Prostate gland (tissue), 2 donors: Measurements from ENCODE around the gene FOXP3. TPM values are rescaled to one million over a fixed set of nuclear protein-coding genes. Genes with fewer than 3 reads are reported as not detected.
A peak's percentile ranks its signal among the peaks of the same experiment; 100 is the strongest.
"Not testable (repeated sequence)": the region's sequence is repeated elsewhere in the genome, so short reads cannot be mapped to it uniquely, and the experiment has no call there.

Experiments used
- DNase-seq: peaks from one replicate; pipeline ENCODE4 v3.0.0-alpha.2; 2019; ENCODE audit warnings: low spot score
- H3K27ac ChIP-seq, 2 donors: fragments of 200-600 bp; sonication (generic); 2 replicates each; pipeline ENCODE4 v1.5.1; 2017 to 2019
- H3K27me3 ChIP-seq: fragments of 200-600 bp; sonication (generic); replicated peaks from 2 replicates; pipeline ENCODE4 v1.5.1; 2019; ENCODE audit not compliant: insufficient read depth
- H3K36me3 ChIP-seq, 2 donors: fragments of 200-600 bp; sonication (generic); 1 replicate in 1 of 2; 2 replicates in 1 of 2; pipeline versions ENCODE4 v1.5.1 to v1.8.1; 2017 to 2019
- H3K4me1 ChIP-seq: fragments of 200-600 bp; sonication (generic); replicated peaks from 2 replicates; pipeline ENCODE4 v1.5.1; 2019
- H3K4me3 ChIP-seq, 2 donors: fragments of 200-600 bp; sonication (generic); 2 replicates each; pipeline ENCODE4 v1.5.1; 2017 to 2019
- H3K9me3 ChIP-seq: fragments of 200-600 bp; sonication (generic); 2 replicates; pipeline ENCODE4 v1.5.1; 2017
- POLR2A ChIP-seq: fragments of 450-650 bp; IDR thresholded peaks from one replicate; pipeline ENCODE4 v1.6.1; 2016; ENCODE audit warnings: antibody characterized with exemption, mild to moderate bottlenecking
- POLR2AphosphoS5 ChIP-seq: sonication (generic); formaldehyde crosslinking; IDR thresholded peaks from one replicate; pipeline ENCODE4 v1.6.1; 2017; ENCODE audit warnings: antibody characterized with exemption
- WGBS: methylation state at CpG from one replicate; pipeline ENCODE4 v1.1.5; 2018; 5-methylcytosine and 5-hydroxymethylcytosine counted together
- intact Hi-C: fragments of 100-400 bp; cut with DNase I; formaldehyde crosslinking; loops from one replicate; pipeline ENCODE4 v1.14.2; 2022
- total RNA-seq, 2 donors: library from RNA; depleted of rRNA; stranded (reverse); fragments of >200 nt; gene quantifications; one replicate each; pipeline ENCODE4 v1.1.0, GENCODE V29; 2016
- TF ChIP-seq, protein P1 (sequence below), 4 experiments: fragments of 200-600 bp in 2 of 4; fragments of 450-650 bp in 2 of 4; sonication (generic) in 2 of 4; IDR thresholded peaks; 1 replicate in 3 of 4; 2 replicates in 1 of 4; pipeline ENCODE4 v1.5.1; 2016 to 2019; ENCODE audit warnings: antibody characterized with exemption in 4 of 4, mild to moderate bottlenecking in 2 of 4, moderate library complexity in 2 of 4

The FOXP3 gene
- total RNA-seq, 2 donors from 2014 or later, result 0.36 to 1.4 TPM

DNA sequence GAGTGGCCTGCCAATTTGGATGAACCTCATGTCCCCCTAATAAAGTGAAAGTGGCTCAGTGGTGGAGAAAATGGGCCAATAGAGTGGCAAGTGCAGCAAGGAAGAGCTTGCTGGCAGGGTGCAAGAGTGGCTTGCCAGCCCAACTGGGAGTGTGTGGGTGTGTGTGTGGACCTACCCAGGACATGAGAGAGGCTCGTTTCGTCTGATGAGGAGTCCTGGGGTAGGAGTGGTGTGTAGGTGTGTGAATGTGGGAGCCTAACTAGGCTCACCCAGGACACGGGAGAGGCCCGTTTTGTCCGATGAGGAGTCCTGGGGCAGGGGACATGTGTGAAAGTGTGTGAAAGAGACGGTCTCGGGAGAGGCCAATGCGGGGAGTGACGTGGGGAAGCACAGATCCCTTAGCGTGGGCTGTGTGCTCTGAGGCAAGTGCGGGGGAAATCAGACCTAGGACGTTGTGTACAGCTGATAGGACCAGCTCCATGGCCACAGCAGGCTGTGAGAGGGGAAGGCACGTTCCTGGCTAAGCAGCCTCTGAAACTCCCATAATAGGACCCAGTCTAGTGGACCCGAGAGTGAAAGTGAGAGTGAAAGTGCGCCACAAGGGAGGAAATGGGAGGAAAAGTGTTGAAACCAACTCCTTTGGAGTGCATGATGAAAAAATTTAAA lies 44.2 kb upstream of the FOXP3 start:
- Histone ChIP-seq H3K4me3 (peak overlapping the region in 1 of 2 donors; percentile 13), H3K36me3 (no peaks in the 10 kb centered on the region), H3K27ac (peak overlapping the region; percentile 63 to 78), H3K4me1 (no peaks in the 10 kb centered on the region), H3K9me3 (no peaks in the 10 kb centered on the region), H3K27me3 (no peaks in the 10 kb centered on the region)
- intact Hi-C loops, result no loop called here
- DNase-seq, result no peak
- TF ChIP-seq POLR2A (no peak), POLR2AphosphoS5 (no peak)
- TF ChIP-seq, protein P1, sequence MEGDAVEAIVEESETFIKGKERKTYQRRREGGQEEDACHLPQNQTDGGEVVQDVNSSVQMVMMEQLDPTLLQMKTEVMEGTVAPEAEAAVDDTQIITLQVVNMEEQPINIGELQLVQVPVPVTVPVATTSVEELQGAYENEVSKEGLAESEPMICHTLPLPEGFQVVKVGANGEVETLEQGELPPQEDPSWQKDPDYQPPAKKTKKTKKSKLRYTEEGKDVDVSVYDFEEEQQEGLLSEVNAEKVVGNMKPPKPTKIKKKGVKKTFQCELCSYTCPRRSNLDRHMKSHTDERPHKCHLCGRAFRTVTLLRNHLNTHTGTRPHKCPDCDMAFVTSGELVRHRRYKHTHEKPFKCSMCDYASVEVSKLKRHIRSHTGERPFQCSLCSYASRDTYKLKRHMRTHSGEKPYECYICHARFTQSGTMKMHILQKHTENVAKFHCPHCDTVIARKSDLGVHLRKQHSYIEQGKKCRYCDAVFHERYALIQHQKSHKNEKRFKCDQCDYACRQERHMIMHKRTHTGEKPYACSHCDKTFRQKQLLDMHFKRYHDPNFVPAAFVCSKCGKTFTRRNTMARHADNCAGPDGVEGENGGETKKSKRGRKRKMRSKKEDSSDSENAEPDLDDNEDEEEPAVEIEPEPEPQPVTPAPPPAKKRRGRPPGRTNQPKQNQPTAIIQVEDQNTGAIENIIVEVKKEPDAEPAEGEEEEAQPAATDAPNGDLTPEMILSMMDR (IDR thresholded peaks at IDR 0.05), result no peak
- WGBS, result 17% methylated on average over 15 of the region's 15 CpGs

DNA sequence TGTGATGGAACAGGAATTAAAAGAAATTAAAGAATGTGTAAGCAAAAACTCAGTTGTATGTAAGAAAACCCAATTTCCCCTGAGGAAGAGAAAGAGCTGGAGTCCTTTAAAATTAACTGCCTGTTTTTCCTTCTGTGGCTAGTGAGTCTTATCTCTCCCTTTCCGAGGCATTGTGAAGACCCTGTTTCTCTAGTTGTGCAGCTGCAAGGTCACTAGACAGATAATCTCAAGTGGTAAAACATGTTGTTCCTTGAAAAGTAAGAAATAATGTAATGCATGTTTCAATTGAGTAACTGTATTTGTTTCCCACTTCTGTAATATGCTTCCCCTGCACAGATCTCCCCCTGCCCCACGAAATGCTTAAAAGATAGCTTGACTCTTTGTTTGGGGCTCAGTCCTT lies 43.3 kb upstream of the FOXP3 start:
- H3K27ac ChIP-seq, H3K36me3 ChIP-seq, H3K27me3 ChIP-seq, DNase-seq, intact Hi-C loops, H3K9me3 ChIP-seq, H3K4me3 ChIP-seq, H3K4me1 ChIP-seq: not testable (repeated sequence)
- 67% methylated on average over 2 of the region's 2 CpGs for WGBS

DNA sequence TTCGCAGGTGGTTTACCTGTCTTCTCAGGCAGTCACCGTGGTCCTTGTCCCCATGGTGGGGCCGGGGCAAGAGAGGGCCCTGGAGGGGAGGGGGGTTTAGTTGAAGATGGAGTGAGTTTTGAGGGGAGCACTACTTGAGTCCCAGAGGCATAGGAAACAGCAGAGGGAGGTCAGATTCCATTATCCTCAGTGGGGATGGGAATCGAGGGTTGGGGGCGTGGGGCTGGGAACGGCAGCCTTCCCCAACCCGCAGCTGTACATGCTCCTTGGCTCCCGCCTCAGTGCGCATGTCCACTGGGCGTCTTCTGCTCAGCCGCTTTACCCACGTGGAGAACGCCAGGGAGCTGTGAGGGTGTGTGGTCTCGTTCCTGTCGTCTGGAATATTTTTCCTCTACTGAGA lies 38.8 kb upstream of the FOXP3 start, which contains the start of gene GAGE10:
Gene GAGE10, plus strand, starts transcription at position 301 of the 400 bp plus-strand sequence. CDS start 1,214 bp downstream, outside the sequence.
- no peaks in the 10 kb centered on the region for H3K27me3 ChIP-seq
- DNase-seq, result no peak
- H3K4me3 ChIP-seq, result no peak within 1 kb of the TSS
- TF ChIP-seq, protein P1 (IDR thresholded peaks at IDR 0.05), result no peak
- intact Hi-C loops, result no loop called here
- no peaks in the 10 kb centered on the region for H3K4me1 ChIP-seq
- no peaks in the 10 kb centered on the region for H3K36me3 ChIP-seq
- H3K9me3 ChIP-seq, result no peaks in the 10 kb centered on the region
- H3K27ac ChIP-seq, result no peak within 1 kb of the TSS
- WGBS, result 97% methylated on average over 6 of the region's 15 CpGs

DNA sequence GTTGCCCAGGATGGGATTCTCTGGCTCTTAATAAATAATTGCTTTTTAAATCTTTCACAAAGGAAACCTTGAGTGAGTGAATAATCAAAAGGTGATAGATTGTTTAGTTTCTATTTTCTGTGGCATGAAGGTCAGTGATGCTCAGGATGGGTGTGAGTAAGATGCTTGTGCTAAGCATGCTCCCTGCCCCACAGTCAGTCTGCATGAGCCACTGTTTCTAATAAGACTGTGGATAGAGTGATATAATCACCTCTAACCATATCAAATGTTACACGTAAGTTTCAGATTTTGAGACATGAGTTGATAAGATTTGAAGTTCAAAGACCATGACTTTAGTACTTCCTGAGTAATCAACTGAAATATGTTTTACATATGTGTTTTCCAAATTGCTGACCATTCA lies 36.2 kb upstream of the FOXP3 start:
- H3K36me3 ChIP-seq, result no peaks in the 10 kb centered on the region
- no peak for TF ChIP-seq POLR2A
- intact Hi-C loops, result no loop called here
- H3K4me1 ChIP-seq, result no peaks in the 10 kb centered on the region
- no peak overlapping the region for H3K27ac ChIP-seq
- no peaks in the 10 kb centered on the region for H3K9me3 ChIP-seq
- no peak overlapping the region for H3K4me3 ChIP-seq
- H3K27me3 ChIP-seq, result no peaks in the 10 kb centered on the region
- DNase-seq, result no peak
- 87% methylated on average over 1 of the region's 1 CpG for WGBS

DNA sequence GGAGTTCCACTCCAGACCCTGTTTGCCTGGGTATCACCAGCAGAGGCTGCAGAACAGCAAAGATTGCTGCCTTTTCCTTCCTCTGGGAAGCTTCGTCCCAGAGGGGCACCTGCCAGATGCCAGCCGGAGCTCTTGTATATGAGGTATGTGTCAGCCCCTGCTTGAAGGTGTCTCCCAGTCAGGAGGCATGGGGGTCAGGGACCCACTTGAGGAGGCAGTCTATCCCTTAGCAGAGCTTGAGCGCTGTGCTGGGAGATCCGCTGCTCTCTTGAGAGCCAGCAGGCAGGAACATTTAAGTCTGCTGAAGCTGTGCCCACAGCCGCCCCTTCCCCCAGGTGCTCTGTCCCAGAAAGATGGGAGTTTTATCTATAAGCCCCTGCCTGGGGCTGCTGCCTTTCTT lies 34.8 kb upstream of the FOXP3 start:
- WGBS, result 100% methylated on average over 1 of the region's 5 CpGs
- intact Hi-C loops, H3K27me3 ChIP-seq, H3K9me3 ChIP-seq, H3K4me3 ChIP-seq, H3K27ac ChIP-seq, H3K4me1 ChIP-seq, H3K36me3 ChIP-seq, DNase-seq: not testable (repeated sequence)

DNA sequence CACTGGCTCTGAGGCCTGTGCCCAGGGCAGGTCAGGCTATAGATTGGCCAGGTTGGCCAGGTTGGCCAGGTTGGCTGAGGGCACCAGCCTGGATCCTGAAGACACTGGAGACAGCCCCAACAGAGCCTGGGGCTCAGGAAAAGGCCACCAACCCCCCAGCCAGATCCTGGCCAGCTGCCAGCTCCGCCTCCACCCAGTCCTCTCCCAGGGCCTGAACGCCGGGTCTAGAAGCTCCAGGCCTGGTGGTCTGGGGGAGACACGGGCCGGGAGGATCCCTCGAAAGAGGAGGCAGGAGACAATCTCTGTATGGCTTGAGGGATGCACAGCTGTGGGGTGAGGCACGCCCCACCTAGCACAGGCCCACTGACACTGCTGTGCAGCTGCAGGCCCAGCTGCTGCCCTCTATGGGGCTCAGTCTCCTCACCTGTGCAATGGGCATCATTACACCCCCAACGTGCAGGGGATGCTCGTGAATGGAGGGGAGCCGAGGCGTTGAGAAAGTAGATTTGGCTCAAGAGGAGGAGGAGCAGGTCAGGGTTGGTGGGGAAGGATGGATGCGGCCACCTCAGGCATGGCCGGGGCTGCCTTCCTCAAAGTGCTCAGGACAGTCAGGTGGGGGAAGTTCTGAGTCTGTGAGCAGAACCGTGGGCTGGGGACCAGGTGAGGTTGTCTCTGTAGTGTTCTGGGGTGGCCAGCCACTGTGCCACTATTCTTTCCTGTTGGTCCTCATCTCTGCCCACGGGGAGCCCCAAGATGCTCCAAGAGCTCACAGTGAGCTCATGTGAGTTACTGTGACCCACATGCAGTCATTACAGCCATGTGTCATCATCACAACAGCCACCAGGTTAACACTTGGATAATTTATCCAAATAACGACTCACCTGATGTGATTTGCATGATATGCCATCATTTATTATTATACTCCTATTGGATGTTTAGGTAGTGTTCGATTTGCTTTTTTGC lies 28.2 kb upstream of the FOXP3 start:
- WGBS, result 87% methylated on average over 9 of the region's 17 CpGs
- DNase-seq, result no peak

More for the DNA sequence above, 28.2 kb upstream of the FOXP3 start:
- H3K36me3 ChIP-seq, result no peaks in the 10 kb centered on the region
- H3K9me3 ChIP-seq, result no peaks in the 10 kb centered on the region
- H3K4me3 ChIP-seq, result no peak overlapping the region
- H3K27ac ChIP-seq, result no peak overlapping the region
- TF ChIP-seq, protein P1 (IDR thresholded peaks at IDR 0.05), result no peak
- TF ChIP-seq POLR2AphosphoS5 (no peak), POLR2A (no peak)
- no peaks in the 10 kb centered on the region for H3K4me1 ChIP-seq
- intact Hi-C loops, result no loop called here
- H3K27me3 ChIP-seq, result no peaks in the 10 kb centered on the region
